Skeletal muscle tissue (tissue), 4 donors: ENCODE measurements around the gene CRTC3. TPM values are rescaled to one million over a fixed set of nuclear protein-coding genes. Genes with fewer than 3 reads are reported as not detected.
A peak's percentile ranks its signal among the peaks of the same experiment; 100 is the strongest.

Experiments used
- H3K27ac ChIP-seq: one replicate; pipeline ENCODE4 v1.7.0; 2013; ENCODE audit warnings: mild to moderate bottlenecking, low read depth, low read length, inconsistent platforms
- H3K27me3 ChIP-seq, 3 donors: one replicate each; pipeline ENCODE4 v1.7.0; 2013; ENCODE audit warnings: low read length in 3 of 3; ENCODE audit not compliant: control insufficient read depth in 3 of 3, insufficient read depth in 3 of 3
- H3K36me3 ChIP-seq, 3 donors: one replicate each; pipeline ENCODE4 v1.7.0; 2013; ENCODE audit warnings: low read length in 3 of 3; ENCODE audit not compliant: control insufficient read depth in 3 of 3, insufficient read depth in 3 of 3
- H3K4me1 ChIP-seq, 3 donors: one replicate each; pipeline ENCODE4 v1.7.0; 2013; ENCODE audit warnings: low read length in 3 of 3, mild to moderate bottlenecking in 3 of 3; ENCODE audit not compliant: control insufficient read depth in 3 of 3, insufficient read depth in 3 of 3
- H3K4me3 ChIP-seq, 3 donors: one replicate each; pipeline ENCODE4 v1.7.0; 2013; ENCODE audit warnings: low read length in 3 of 3
- H3K9ac ChIP-seq, 3 donors: one replicate each; pipeline ENCODE4 v1.7.0; 2013; ENCODE audit warnings: low read length in 3 of 3, mild to moderate bottlenecking in 3 of 3, moderate library complexity in 2 of 3, low read depth in 1 of 3
- H3K9me3 ChIP-seq, 3 donors: one replicate each; pipeline ENCODE4 v1.7.0; 2013; ENCODE audit warnings: low read length in 3 of 3; ENCODE audit not compliant: control insufficient read depth in 3 of 3
- total RNA-seq: library from RNA; depleted of rRNA; stranded (reverse); fragments of >200 nt; gene quantifications from one replicate; pipeline ENCODE4 v1.2.3, GENCODE V29; 2014
- donor health status: Osteomylitis.

Gene CRTC3
- total RNA-seq, 1 donor from 2014 or later: 23.0 TPM

- no peaks in the 10 kb centered on the region for H3K9me3 ChIP-seq
- H3K36me3 ChIP-seq: peaks cover 0 to 7% (median 2%) of the 10 kb centered on the region in 3 donors
- H3K9ac ChIP-seq: no peak overlapping the region
- peaks cover 0 to 3% (median 0%) of the 10 kb centered on the region in 3 donors for H3K4me1 ChIP-seq
- H3K27ac ChIP-seq: no peak overlapping the region
- no peak overlapping the region for H3K4me3 ChIP-seq
- H3K27me3 ChIP-seq: no peaks in the 10 kb centered on the region
Observed at GRCh38 chr15:90545095-90545494, 15.4 kb downstream of the CRTC3 start.

GRCh38 chr15:90547540-90547939 is 17.8 kb downstream of the CRTC3 start:
- no peaks in the 10 kb centered on the region for H3K9me3 ChIP-seq
- no peak overlapping the region for H3K9ac ChIP-seq
- H3K4me1 ChIP-seq: peaks cover 10 to 12% (median 12%) of the 10 kb centered on the region in 3 donors
- H3K27ac ChIP-seq: no peak overlapping the region
- no peak overlapping the region for H3K4me3 ChIP-seq
- no peaks in the 10 kb centered on the region for H3K27me3 ChIP-seq
- peaks cover 0 to 2% (median 0%) of the 10 kb centered on the region in 3 donors for H3K36me3 ChIP-seq

DNA sequence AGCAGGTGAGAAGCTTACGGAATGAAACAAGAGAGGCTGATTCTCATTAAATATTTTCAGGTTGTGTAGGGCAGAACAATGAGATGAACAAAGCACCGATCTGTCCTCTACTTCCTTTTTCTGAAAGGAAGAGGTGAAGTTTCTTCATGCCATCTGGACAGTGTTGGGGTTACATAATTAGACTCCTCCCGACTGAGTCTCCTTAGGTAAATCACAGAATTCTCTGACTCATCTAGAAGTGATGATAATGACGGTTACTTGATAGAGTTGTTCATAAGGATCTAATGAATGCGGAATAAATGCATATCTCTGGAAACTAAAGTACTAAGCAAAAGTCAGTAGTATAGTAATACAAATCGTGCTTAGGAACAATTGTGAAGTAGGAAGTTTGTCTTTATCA is 21.2 kb downstream of the CRTC3 start:
- Histone ChIP-seq H3K9ac (no peak overlapping the region), H3K9me3 (no peaks in the 10 kb centered on the region), H3K4me1 (peaks cover 21 to 29% (median 27%) of the 10 kb centered on the region in 3 donors), H3K4me3 (no peak overlapping the region), H3K36me3 (no peaks in the 10 kb centered on the region), H3K27me3 (no peaks in the 10 kb centered on the region), H3K27ac (no peak overlapping the region)

GRCh38 chr15:90552162-90552928 is 22.6 kb downstream of the CRTC3 start:
- peaks cover 26 to 33% (median 32%) of the 10 kb centered on the region in 3 donors for H3K4me1 ChIP-seq

DNA sequence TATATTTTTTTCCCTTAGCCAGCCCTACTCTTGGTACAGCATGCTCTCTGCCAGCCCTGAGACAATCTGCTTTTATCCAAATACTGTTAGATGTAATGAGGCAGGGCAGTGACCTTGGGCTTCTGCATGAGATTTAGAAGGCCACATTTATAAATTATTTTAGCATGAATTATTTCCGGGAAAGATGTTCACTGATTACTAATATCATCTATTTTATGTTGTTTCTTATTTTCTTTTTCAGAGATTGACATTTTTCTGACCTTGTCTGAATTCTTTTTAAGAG is 23.1 kb downstream of the CRTC3 start:
- Histone ChIP-seq H3K4me3 (no peak overlapping the region), H3K27ac (peak overlapping the region; percentile 62), H3K4me1 (peaks cover 29 to 39% (median 37%) of the 10 kb centered on the region in 3 donors), H3K9me3 (no peaks in the 10 kb centered on the region), H3K27me3 (no peaks in the 10 kb centered on the region), H3K36me3 (no peaks in the 10 kb centered on the region), H3K9ac (peak overlapping the region; percentile 1 to 16 (median 5))

More at GRCh38 chr15:90552162-90552928, 22.6 kb downstream of the CRTC3 start:
- Histone ChIP-seq H3K4me3 (peak overlapping the region in 1 of 3 donors; percentile 24), H3K36me3 (no peaks in the 10 kb centered on the region), H3K27ac (peak overlapping the region; percentile 62), H3K9me3 (no peaks in the 10 kb centered on the region), H3K9ac (peak overlapping the region in 2 of 3 donors; percentile 5 to 44), H3K27me3 (no peaks in the 10 kb centered on the region)

DNA sequence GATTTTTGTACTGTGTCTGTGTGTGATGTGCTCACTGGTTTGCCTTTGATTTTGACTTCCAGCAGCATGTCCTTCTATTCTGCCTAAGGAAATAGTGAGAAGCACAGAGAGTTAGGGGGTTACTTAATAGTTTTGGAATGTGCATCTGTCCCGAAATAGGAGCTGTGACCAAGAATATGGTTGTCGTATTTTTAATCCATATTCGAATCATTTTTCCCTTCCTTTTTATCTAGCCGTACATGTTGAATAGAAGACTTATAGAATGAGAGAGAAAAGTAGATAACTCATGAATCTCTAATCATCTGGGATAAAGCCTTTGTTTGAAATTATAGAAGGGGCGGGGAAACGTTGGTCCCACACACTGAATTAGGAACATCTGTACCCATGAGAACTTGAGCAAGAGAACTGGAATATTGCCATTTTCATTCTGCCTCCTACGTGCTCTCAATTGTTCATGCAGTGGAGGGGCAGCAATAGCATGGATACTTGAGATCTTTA is 23.6 kb downstream of the CRTC3 start:
- peak overlapping the region in 2 of 3 donors; percentile 1 to 16 for H3K9ac ChIP-seq
- no peaks in the 10 kb centered on the region for H3K36me3 ChIP-seq
- H3K4me3 ChIP-seq: peak overlapping the region in 1 of 3 donors; percentile 12
- peak overlapping the region; percentile 62 for H3K27ac ChIP-seq
- peaks cover 33 to 43% (median 41%) of the 10 kb centered on the region in 3 donors for H3K4me1 ChIP-seq
- H3K9me3 ChIP-seq: no peaks in the 10 kb centered on the region
- H3K27me3 ChIP-seq: no peaks in the 10 kb centered on the region

DNA sequence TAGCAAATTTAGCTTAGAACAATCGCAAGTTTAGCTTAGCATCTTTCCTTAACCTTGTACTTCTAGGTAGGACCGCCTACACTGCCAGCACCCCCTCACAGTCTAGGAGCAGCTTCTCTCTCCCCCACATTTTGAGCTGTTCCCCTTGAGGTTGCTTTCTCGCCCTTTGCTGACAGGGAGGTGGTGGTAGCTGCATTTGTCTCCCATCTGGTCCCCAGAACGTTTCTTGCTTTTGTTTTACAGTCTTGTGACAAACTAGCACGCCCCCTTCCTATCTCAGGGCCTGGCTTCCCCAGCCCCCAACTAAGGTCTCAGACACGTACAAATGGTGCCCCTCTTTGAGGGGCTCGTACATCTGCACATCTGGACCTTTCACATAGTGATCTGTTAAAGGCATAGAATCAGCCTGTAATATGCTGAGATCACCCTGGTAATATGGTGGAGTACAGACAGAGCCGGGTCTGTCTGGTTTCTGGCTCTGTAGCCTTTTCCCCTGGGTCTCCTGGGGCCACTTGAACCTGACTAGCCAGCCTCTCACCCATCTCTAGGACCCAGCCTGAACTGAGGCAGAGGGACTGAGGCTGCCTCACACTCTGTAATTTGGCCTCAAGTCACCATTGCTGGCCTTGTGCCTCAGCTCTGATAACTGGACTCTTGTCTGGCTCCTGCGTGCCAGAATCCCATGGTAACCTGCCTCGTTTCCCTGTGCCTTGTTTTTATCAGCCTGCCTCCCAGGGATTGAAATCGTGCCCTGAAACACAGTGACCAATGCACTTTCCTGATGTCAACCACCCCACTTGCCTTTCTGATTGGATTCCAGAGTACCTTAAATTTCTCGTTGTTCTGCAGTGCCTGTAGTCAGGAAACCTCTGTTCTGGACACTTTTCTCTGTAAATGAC is 27.7 kb downstream of the CRTC3 start:
- Histone ChIP-seq H3K4me3 (no peak overlapping the region), H3K4me1 (peaks cover 47 to 50% (median 50%) of the 10 kb centered on the region in 3 donors), H3K9me3 (no peaks in the 10 kb centered on the region), H3K9ac (peak overlapping the region in 2 of 3 donors; percentile 0 to 46), H3K27ac (peak overlapping the region; percentile 54), H3K27me3 (no peaks in the 10 kb centered on the region), H3K36me3 (no peaks in the 10 kb centered on the region)

GRCh38 chr15:90558171-90558573 is 28.4 kb downstream of the CRTC3 start:
- peak overlapping the region; percentile 0 to 17 (median 17) for H3K9ac ChIP-seq
- peak overlapping the region in 1 of 3 donors; percentile 6 for H3K4me3 ChIP-seq
- H3K4me1 ChIP-seq: peaks cover 40 to 49% (median 47%) of the 10 kb centered on the region in 3 donors

GRCh38 chr15:90559119-90559518 is 29.4 kb downstream of the CRTC3 start:
- no peaks in the 10 kb centered on the region for H3K27me3 ChIP-seq
- H3K36me3 ChIP-seq: no peaks in the 10 kb centered on the region
- no peak overlapping the region for H3K4me3 ChIP-seq
- peaks cover 35 to 44% (median 40%) of the 10 kb centered on the region in 3 donors for H3K4me1 ChIP-seq
- no peak overlapping the region for H3K27ac ChIP-seq
- no peak overlapping the region for H3K9ac ChIP-seq
- H3K9me3 ChIP-seq: no peaks in the 10 kb centered on the region

More at GRCh38 chr15:90558171-90558573, 28.4 kb downstream of the CRTC3 start:
- Histone ChIP-seq H3K36me3 (no peaks in the 10 kb centered on the region), H3K9me3 (no peaks in the 10 kb centered on the region), H3K27ac (peak overlapping the region; percentile 54), H3K27me3 (no peaks in the 10 kb centered on the region)
